NCI-H510A (cell line): Measurements from ENCODE around the gene CRIP1.

Experiments used
- DNase-seq: peaks from one replicate; lab custom pipeline; 2025; lab: John Stamatoyannopoulos, UW

Gene CRIP1

DNA sequence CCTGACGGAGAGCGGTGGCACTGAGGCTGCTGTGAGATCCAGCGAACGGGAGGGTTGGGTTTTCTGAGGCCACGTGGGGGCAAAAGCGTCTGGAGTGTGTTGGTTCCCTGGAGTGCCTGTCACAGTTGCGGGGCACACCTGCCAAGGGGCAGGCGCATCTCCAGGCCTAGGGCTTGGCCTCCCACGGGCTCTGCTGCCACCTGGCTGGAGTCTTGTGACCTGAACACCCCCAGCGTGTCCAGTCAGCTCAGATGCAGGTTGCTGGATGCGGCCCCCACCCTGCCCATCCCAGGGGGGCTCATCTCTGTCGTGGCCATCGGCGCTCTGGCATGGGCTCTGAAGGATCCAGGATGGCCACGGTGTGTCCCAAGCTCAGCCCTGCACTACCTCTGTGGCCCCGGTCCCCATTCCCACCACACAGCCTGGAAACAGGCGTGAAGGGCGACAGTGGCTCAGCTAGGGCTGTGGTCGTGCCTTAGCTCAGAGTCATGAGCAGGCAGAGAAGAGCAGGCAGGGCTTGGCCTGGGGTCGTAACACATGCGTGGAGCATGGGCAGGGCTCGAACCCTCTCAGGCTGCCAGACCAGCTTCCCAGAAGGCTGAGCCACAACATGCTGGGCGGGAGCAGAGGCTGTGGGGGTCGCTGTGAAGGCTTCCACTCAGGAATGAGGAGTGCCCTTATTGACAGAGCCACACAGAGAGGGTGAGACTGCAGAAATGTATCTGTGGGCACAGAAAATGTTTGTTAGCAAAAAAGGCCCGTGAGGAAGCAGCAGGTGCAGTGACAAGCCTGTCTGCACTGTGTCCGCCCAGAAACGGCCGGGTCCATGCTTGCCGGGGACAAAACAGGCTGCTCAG lies 35.6 kb upstream of the CRIP1 start:
- no peak for DNase-seq

- DNase-seq = no peak
Observed at GRCh38 chr14:105452963-105453362, 33.7 kb upstream of the CRIP1 start.

GRCh38 chr14:105453847-105454246 lies 32.8 kb upstream of the CRIP1 start:
- DNase-seq = no peak

DNA sequence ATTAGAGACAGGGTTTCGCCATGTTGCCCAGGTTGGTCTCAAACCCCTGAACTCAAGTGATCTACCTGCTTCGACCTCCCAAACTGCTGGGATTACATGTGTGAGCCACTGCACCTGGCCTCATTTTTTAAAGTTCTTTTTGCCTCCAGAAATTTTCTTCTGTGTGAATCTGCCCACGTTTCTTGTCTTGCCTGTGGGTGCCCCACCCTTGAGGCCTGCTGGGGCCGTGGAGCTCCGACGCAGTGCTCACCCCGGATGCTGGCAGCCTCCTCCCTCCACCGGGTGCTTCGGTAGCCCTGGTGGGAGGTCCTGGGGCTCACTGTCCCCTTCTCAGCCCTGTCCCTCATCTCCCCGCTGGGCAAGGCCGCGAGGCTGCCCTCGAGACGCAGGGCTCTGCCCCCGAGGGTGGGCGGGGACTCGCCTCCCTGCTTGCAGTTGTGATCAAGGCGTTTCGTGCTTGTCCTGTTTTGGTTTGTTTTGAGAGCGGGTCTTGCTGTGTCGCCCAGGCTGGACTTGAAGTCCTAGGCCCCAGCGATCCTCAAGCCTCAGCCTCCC lies 31.5 kb upstream of the CRIP1 start:
- DNase-seq = no peak

DNA sequence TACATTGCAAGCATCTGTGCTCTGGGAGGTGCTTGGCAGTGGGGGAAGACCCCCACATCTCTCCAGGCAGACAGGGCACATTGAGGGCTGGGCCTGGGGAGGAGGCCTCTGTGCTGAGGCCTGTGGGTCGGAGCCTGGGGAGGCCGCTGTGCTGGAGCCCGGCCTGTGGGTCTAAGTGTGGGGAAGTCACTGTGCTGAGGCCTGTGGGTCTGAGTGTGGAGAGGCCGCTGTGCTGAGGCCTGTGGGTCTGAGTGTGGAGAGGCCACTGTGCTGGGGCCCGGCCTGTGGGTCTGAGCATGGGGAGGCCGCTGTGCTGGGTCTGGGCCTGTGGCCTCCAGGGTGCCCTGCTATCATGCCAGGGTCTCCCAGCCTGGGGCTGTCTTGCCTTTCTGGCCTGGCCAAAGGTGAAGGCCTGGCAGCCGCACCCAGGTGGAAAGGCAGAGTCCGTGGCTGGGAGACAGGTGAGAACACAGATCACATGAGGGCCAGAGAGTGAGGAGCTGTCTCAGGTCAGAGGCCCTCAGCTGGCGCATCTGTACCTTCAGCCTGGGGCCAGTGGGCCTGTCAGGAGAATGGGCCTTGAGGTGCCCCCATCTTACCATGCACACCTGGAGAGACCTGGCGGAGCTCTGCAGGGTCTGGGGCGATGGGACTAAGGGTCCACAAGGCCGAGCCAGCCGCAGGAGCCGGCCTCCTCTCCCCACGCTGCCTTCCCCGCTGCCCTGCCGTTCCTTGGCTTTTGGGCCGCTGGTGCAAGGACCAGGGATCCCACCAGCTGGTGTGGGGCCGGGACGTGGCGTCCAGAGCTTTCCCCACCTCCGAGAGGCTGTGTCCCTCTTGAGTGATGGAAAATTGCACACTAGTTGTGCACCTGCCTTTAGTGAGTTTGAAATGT lies 30.7 kb upstream of the CRIP1 start:
- DNase-seq = no peak

DNA sequence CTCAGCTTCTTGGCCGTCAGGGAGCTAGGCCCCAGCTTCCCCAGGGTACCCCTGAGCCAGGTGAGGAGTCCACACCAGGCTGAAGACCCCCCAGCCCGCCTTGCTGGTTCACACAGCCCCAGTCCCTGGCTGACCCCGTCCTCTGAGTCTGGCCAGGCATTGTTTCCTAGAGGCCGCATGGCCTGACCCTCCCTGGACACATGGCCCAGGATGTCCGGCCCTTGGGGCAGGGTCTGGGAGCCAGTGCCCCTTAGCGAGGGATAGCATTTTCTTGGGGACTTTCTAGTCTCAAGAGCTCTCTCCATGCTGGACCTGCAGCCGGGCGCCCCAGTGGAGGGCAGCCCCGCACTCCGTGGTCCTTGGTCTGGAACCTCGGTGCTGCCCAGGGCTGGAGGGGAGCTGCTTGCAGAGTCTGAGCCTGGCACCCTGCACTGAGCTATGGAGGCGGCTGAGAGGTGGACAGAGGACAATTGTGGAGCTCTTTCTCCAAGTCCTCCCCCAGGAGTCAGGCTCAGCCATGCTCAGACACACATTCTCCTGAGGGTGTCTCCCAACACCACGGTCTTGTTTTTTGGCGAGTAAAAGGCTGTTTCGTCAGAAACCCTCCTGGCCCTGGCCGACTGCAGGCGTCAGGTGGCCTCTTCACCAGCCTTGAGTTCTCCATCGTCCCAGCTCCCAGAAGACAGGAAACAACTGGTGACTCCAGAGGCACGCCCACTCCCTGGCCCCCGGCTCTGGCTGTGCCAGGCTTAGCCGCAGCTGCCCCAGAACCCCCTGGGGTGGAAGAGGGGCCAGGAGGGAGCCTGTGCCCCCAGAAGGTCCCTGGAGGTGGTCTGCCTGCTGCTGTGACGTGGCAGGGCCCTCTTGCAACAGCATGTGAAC lies 29.7 kb upstream of the CRIP1 start:
- DNase-seq = no peak

DNA sequence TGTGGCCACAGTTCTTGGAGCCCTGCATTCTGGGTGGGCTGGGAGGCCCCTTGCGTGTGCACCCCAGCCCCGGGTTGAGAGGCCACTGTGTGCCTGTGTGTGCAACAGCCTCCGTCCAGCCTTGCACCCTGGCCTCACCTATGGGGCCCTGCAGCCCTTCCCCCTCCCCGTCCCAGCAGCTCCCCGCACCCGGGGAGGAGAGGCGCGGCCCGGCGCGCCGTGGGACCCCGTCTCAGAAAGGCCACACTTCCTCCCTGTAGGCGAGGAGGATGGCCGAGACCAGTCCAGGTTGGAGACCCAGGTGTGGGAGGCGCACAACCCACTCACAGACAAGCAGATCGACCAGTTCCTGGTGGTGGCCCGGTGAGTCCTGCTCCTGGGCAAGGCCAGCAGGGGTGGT lies 28.7 kb upstream of the CRIP1 start:
- DNase-seq = no peak

- DNase-seq = no peak
Observed at GRCh38 chr14:105458571-105458970, 28.1 kb upstream of the CRIP1 start.

DNA sequence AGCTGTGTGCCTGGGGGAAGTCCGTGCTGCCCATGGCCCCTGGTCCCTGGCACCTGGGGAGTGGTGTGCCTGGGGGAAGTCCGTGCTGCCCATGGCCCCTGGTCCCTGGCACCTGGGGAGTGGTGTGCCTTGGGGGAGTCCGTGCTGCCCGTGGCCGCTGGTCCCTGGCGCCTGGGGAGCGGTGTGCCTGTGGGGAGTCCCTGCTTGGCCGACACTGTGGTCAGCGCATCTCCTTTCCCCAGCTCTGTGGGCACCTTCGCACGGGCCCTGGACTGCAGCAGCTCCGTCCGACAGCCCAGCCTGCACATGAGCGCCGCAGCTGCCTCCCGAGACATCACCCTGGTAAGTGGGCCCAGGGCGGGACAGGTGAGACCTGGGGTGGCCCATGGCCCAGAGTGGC lies 26.6 kb upstream of the CRIP1 start:
- no peak for DNase-seq

GRCh38 chr14:105460616-105461015 lies 26.1 kb upstream of the CRIP1 start:
- DNase-seq = no peak

DNA sequence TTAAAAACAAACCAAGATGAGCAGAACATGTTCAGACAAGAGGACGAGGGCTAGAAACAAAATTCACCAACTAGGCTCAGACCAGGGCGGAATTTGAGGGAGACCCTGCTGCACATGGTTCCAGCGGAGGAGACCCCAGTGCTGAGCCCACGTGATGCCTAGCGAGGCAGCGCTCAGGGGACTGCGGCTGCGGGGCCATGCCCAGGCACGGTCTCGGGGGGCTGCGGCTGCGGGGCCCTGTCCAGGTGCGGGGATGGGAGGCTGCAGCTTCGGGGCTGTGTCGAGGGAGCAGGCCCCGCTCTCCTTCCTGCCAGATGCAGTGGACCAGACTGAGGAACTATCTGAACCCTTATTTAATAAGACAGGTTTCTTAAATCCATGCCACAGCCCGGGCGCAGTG lies 24.8 kb upstream of the CRIP1 start:
- no peak for DNase-seq

DNA sequence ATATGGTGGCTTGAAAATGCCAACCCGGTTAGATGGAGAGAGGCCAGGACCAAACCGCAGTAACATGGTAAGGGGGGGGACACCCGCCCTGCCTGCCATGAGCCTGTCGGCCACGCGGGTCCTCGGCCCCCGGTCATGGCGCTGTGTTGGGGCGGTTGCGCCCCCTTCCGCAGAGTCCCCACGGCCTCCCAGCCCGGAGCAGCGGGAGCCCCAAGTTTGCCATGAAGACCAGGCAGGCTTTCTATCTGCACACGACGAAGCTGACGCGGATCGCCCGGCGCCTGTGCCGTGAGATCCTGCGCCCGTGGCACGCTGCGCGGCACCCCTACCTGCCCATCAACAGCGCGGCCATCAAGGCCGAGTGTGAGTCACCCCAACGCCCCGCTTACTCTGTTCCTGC lies 22.2 kb upstream of the CRIP1 start:
- DNase-seq = no peak

GRCh38 chr14:105465209-105466031 lies 21.3 kb upstream of the CRIP1 start:
- no peak for DNase-seq

GRCh38 chr14:105466531-105467248 lies 20.0 kb upstream of the CRIP1 start:
- DNase-seq = no peak

- DNase-seq = no peak
Observed at GRCh38 chr14:105467249-105467941, 19.3 kb upstream of the CRIP1 start.

- no peak for DNase-seq
Observed at GRCh38 chr14:105467942-105468471, 18.7 kb upstream of the CRIP1 start.

DNA sequence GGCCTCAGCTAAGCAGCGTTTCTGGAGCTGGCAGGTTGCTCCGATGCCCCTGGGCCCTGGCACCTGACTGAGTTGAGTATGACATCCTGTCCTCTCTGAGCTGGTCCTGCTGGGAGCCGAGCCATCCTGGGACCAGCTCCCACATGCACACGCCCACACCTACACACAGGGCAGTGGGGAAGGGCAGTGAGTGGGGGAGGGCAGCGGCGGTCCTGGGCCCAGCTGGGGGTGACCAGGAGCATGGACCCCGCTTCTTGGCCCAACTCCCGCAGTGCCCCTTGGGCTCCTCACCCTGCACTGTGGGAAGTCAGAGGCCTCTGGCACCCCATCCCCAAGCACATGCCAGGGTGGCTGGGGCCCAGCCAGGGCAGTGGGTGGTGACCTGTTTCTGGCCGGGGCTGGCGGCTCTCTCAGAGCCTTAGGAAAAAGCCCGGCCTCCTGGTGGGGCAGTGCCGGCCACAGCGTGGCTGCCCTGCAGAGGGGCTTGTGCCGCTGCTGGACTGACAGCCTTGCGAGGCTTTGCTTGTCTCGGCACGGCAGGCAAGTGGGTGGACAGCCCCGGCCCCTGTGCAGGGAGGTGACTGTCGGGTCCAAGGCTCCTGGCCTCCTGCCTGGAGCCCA lies 18.0 kb upstream of the CRIP1 start:
- no peak for DNase-seq

DNA sequence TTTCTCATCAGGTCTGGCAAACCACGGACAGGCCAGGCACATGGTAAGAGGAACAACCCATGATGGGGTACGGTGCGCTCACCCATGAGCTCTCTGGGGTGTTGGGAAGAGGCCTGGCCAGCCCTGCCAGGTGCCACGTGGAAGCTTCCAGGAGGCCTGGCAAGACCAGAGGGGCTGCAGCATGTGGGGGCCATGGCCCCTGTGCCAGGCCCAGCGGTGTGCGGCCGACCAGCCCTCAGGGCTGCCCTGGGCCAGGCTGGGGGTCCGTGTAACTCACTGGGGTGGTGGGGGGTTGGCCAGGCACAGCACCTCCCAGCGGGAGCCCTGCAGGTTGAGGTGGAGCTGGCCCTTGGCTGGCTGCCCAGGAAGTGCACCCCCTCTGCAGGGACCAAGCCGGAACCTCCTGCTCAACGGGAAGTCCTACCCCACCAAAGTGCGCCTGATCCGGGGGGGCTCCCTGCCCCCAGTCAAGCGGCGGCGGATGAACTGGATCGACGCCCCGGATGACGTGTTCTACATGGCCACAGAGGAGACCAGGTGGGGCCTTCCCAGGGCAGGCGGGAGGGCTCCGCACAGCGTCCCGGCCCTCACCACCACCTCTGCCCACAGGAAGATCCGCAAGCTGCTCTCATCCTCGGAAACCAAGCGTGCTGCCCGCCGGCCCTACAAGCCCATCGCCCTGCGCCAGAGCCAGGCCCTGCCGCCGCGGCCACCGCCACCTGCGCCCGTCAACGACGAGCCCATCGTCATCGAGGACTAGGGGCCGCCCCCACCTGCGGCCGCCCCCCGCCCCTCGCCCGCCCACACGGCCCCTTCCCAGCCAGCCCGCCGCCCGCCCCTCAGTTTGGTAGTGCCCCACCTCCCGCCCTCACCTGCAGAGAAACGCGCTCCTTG lies 17.0 kb upstream of the CRIP1 start:
- no peak for DNase-seq
